ENCODE results near the gene OR2L13. TPM values are rescaled to one million over a fixed set of nuclear protein-coding genes. Genes with fewer than 3 reads are reported as not detected.

Gene OR2L13
- total RNA-seq, 4 donors from 2014 or later = not detected

GRCh38 chr1:248127653-248128052 lies 32.7 kb downstream of the OR2L13 start:
- Histone ChIP-seq H3K4me1 (no peaks in the 10 kb centered on the region), H3K36me3 (no peaks in the 10 kb centered on the region), H3K27ac (no peak overlapping the region), H3K4me3 (no peak overlapping the region), H3K27me3 (no peaks in the 10 kb centered on the region), H3K9me3 (peaks cover 2 to 12% of the 10 kb centered on the region in 2 donors)
- no peak for DNase-seq
- WGBS, 2 donors (ENCODE audit: low coverage in 1 of 2) = 84% methylated on average over 5 of the region's 5 CpGs; no CpG with 5 or more reads in 1 of the 2 donors
- intact Hi-C loops (cut with DNase I; ENCODE audit: low total_unique reads) (no loop called here), in situ Hi-C loops (cut with MboI; ENCODE audit: low pct_ligation_motif_present in 1 of 4, low pct_unique_long_range_greater_than_20kb in 1 of 4, low sequenced_read_pairs in 3 of 4) (no loop called here)
- TF ChIP-seq EP300 (IDR thresholded peaks at IDR 0.05; ENCODE audit: low read depth) (no peak), POLR2A (IDR thresholded peaks at IDR 0.05) (no peak), POLR2AphosphoS5 (IDR thresholded peaks at IDR 0.05) (no peak)

- Histone ChIP-seq H3K27me3 (no peaks in the 10 kb centered on the region), H3K4me3 (no peak overlapping the region), H3K9me3 (peaks cover 0 to 5% of the 10 kb centered on the region in 2 donors), H3K4me1 (no peaks in the 10 kb centered on the region), H3K36me3 (no peaks in the 10 kb centered on the region), H3K27ac (no peak overlapping the region)
- 73 to 87% methylated on average over 3 to 21 of the region's 21 CpGs for WGBS, 2 donors (ENCODE audit: low coverage in 1 of 2)
- in situ Hi-C loops (cut with MboI; ENCODE audit: low pct_ligation_motif_present in 1 of 4, low pct_unique_long_range_greater_than_20kb in 1 of 4, low sequenced_read_pairs in 3 of 4) (no loop called here), intact Hi-C loops (cut with DNase I; ENCODE audit: low total_unique reads) (no loop called here)
- no peak for DNase-seq
- TF ChIP-seq EP300 (IDR thresholded peaks at IDR 0.05; ENCODE audit: low read depth) (no peak), POLR2AphosphoS5 (IDR thresholded peaks at IDR 0.05) (no peak), CTCF (IDR thresholded peaks at IDR 0.05) (no peak), POLR2A (IDR thresholded peaks at IDR 0.05) (no peak)
Measured at GRCh38 chr1:248136811-248137210, 41.8 kb downstream of the OR2L13 start.

GRCh38 chr1:248140846-248141245 lies 45.9 kb downstream of the OR2L13 start:
- intact Hi-C loops (cut with DNase I; ENCODE audit: low total_unique reads) (no loop called here), in situ Hi-C loops (cut with MboI; ENCODE audit: low pct_ligation_motif_present in 1 of 4, low pct_unique_long_range_greater_than_20kb in 1 of 4, low sequenced_read_pairs in 3 of 4) (no loop called here)
- Histone ChIP-seq H3K4me3 (no peak overlapping the region), H3K27ac (no peak overlapping the region), H3K4me1 (no peaks in the 10 kb centered on the region), H3K36me3 (no peaks in the 10 kb centered on the region), H3K9me3 (no peaks in the 10 kb centered on the region), H3K27me3 (no peaks in the 10 kb centered on the region)
- no peak for DNase-seq
- WGBS, 2 donors (ENCODE audit: low coverage in 1 of 2) = 63 to 88% methylated on average over 1 of the region's 1 CpG
- TF ChIP-seq POLR2A (IDR thresholded peaks at IDR 0.05) = no peak
- TF ChIP-seq POLR2AphosphoS5 (IDR thresholded peaks at IDR 0.05) = no peak
- TF ChIP-seq CTCF (IDR thresholded peaks at IDR 0.05) = no peak
- TF ChIP-seq EP300 (IDR thresholded peaks at IDR 0.05; ENCODE audit: low read depth) = no peak

GRCh38 chr1:248143311-248143710 lies 48.3 kb downstream of the OR2L13 start:
- TF ChIP-seq POLR2AphosphoS5 (IDR thresholded peaks at IDR 0.05) = no peak
- H3K9me3 ChIP-seq = peaks cover 2 to 6% of the 10 kb centered on the region in 2 donors
- H3K4me1 ChIP-seq = no peaks in the 10 kb centered on the region
- intact Hi-C loops (cut with DNase I; ENCODE audit: low total_unique reads) = no loop called here
- H3K4me3 ChIP-seq = no peak overlapping the region
- H3K27me3 ChIP-seq = no peaks in the 10 kb centered on the region
- 31 to 38% methylated on average over 1 of the region's 1 CpG for WGBS, 2 donors (ENCODE audit: low coverage in 1 of 2)
- H3K27ac ChIP-seq = no peak overlapping the region
- in situ Hi-C loops (cut with MboI; ENCODE audit: low pct_ligation_motif_present in 1 of 4, low pct_unique_long_range_greater_than_20kb in 1 of 4, low sequenced_read_pairs in 3 of 4) = no loop called here
- H3K36me3 ChIP-seq = no peaks in the 10 kb centered on the region
- no peak for DNase-seq

- no peak for DNase-seq
- H3K4me1 ChIP-seq = no peaks in the 10 kb centered on the region
- H3K27me3 ChIP-seq = no peaks in the 10 kb centered on the region
- H3K36me3 ChIP-seq = no peaks in the 10 kb centered on the region
- peaks cover 5 to 6% of the 10 kb centered on the region in 2 donors for H3K9me3 ChIP-seq
- intact Hi-C loops (cut with DNase I; ENCODE audit: low total_unique reads) = no loop called here
- no peak for TF ChIP-seq EP300 (IDR thresholded peaks at IDR 0.05; ENCODE audit: low read depth)
- no peak for TF ChIP-seq POLR2A (IDR thresholded peaks at IDR 0.05)
- TF ChIP-seq CTCF (IDR thresholded peaks at IDR 0.05) = no peak
- no peak for TF ChIP-seq POLR2AphosphoS5 (IDR thresholded peaks at IDR 0.05)
- in situ Hi-C loops (cut with MboI; ENCODE audit: low pct_ligation_motif_present in 1 of 4, low pct_unique_long_range_greater_than_20kb in 1 of 4, low sequenced_read_pairs in 3 of 4) = no loop called here
- H3K4me3 ChIP-seq = no peak within 1 kb of the TSS
- no peak within 1 kb of the TSS for H3K27ac ChIP-seq
- 77 to 78% methylated on average over 3 of the region's 3 CpGs for WGBS, 2 donors (ENCODE audit: low coverage in 1 of 2)
Measured at GRCh38 chr1:248144513-248145198, 49.7 kb downstream of the OR2L13 start, which contains the start of gene OR2M5. TSS of gene OR2M5 (plus strand) at chr1:248145148. CDS start at chr1:248145148, 0 bp downstream.

Small RNA genes lying within 50 kb of the gene (small RNA-seq; reads per million reads assigned to genes)
- gene RF00019 = 0 reads per million in 4 donors

Other genes starting within 250 kb of the OR2L13 start
- 10 to 100 TPM in 1 of 4 donors, 1 to 10 TPM in 2, not detected in 1; 2.0 to 10.8 (median 7.0) TPM for gene TRIM58, start 238.0 kb upstream of the OR2L13 start, total RNA-seq
- 1 to 10 TPM in 1 of 4 donors, under 1 TPM in 1, not detected in 2; 0.68 to 5.4 TPM for gene OR2W3, start 199.6 kb upstream of the OR2L13 start, total RNA-seq
- gene OR2T8, start 174.9 kb upstream of the OR2L13 start, total RNA-seq = not detected
- gene OR2AJ1, start 170.3 kb upstream of the OR2L13 start, total RNA-seq = not detected
- gene OR2L8, start 146.3 kb upstream of the OR2L13 start, total RNA-seq = not detected
- gene OR2AK2, start 130.0 kb upstream of the OR2L13 start, total RNA-seq = not detected
- gene OR2L5, start 81.5 kb upstream of the OR2L13 start, total RNA-seq = under 1 TPM in 1 of 4 donors, not detected in 3; 0.32 TPM
- gene OR2L2, start 65.1 kb upstream of the OR2L13 start, total RNA-seq = 1 to 10 TPM in 1 of 4 donors, under 1 TPM in 1, not detected in 2; 0.16 to 1.5 TPM
- gene OR2L3, start 48.3 kb upstream of the OR2L13 start, total RNA-seq = not detected
- not detected for gene OR2M5, start 50.0 kb downstream of the OR2L13 start, total RNA-seq
- not detected for gene OR2M2, start 79.6 kb downstream of the OR2L13 start, total RNA-seq
- not detected for gene OR2M3, start 102.1 kb downstream of the OR2L13 start, total RNA-seq
- not detected for gene OR2M4, start 136.2 kb downstream of the OR2L13 start, total RNA-seq
- not detected for gene OR2T33, start 182.8 kb downstream of the OR2L13 start, total RNA-seq
- gene OR2T12, start 208.2 kb downstream of the OR2L13 start, total RNA-seq = not detected
- gene OR2M7, start 229.4 kb downstream of the OR2L13 start, total RNA-seq = not detected